ENCODE data around the gene MIA. TPM values are rescaled to one million over a fixed set of nuclear protein-coding genes. Genes with fewer than 3 reads are reported as not detected.

The MIA gene
- total RNA-seq, 4 donors from 2014 or later = 2.8 TPM; not detected in 3

GRCh38 chr19:40740747-40741146 lies 34.6 kb upstream of the MIA start:
- intact Hi-C loops (cut with DNase I; ENCODE audit: low total_unique reads) = no loop called here
- TF ChIP-seq, protein P1, sequence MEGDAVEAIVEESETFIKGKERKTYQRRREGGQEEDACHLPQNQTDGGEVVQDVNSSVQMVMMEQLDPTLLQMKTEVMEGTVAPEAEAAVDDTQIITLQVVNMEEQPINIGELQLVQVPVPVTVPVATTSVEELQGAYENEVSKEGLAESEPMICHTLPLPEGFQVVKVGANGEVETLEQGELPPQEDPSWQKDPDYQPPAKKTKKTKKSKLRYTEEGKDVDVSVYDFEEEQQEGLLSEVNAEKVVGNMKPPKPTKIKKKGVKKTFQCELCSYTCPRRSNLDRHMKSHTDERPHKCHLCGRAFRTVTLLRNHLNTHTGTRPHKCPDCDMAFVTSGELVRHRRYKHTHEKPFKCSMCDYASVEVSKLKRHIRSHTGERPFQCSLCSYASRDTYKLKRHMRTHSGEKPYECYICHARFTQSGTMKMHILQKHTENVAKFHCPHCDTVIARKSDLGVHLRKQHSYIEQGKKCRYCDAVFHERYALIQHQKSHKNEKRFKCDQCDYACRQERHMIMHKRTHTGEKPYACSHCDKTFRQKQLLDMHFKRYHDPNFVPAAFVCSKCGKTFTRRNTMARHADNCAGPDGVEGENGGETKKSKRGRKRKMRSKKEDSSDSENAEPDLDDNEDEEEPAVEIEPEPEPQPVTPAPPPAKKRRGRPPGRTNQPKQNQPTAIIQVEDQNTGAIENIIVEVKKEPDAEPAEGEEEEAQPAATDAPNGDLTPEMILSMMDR (IDR thresholded peaks at IDR 0.05) = no peak
- TF ChIP-seq POLR2A (IDR thresholded peaks at IDR 0.05) = no peak
- Histone ChIP-seq H3K4me3 (no peak overlapping the region), H3K27me3 (no peaks in the 10 kb centered on the region), H3K27ac (peak overlapping the region in 1 of 2 donors; percentile 57), H3K9me3 (no peaks in the 10 kb centered on the region), H3K4me1 (no peaks in the 10 kb centered on the region), H3K36me3 (no peaks in the 10 kb centered on the region)
- DNase-seq = no peak

DNA sequence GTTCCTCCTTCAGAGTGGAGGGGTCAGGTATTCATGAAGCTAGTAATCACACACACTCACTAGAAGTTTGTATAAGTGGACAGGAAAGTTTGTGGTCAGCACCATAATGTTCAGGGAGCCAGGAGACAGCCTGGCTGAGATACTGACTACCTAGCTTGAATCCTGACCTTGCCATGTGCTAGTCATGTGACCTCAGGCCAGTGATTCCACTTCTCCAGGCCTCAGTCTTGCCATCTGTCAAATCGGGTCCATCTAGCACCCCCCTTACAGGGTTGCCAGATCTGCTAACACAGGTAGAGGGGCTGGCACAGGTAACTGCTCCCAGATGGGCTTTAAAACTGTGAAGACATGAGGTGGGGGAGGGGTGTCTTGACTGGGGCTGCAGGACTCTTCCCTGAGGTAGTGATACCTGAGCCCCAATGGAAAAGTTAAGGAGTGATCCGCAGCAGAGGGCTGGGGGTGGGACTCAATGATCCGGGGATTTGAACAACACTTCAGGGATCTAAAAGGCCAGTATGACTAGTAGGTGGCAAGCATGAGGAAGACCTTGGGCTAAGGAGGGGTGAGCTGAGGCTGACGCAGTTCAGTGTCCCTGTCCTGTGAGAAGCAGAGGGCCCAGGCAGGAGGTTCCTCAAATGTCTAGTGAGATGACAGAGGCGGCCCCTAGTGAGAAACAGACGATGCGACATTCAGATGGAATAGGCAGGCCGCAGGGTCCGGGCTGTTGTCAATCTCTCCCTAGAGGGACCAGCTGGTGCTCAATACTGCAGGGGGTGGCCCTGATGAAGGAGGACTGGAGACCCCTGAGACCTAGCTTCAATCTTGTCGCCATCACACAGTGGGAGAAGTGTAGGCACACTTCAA lies 33.6 kb upstream of the MIA start:
- no peak for DNase-seq
- no peaks in the 10 kb centered on the region for H3K9me3 ChIP-seq
- no peaks in the 10 kb centered on the region for H3K27me3 ChIP-seq
- H3K4me3 ChIP-seq = no peak overlapping the region
- no peaks in the 10 kb centered on the region for H3K4me1 ChIP-seq
- no peak overlapping the region for H3K27ac ChIP-seq
- TF ChIP-seq POLR2A (IDR thresholded peaks at IDR 0.05) = no peak
- TF ChIP-seq, protein P1 (IDR thresholded peaks at IDR 0.05) = no peak
- H3K36me3 ChIP-seq = no peaks in the 10 kb centered on the region
- intact Hi-C loops (cut with DNase I; ENCODE audit: low total_unique reads) = no loop called here

DNA sequence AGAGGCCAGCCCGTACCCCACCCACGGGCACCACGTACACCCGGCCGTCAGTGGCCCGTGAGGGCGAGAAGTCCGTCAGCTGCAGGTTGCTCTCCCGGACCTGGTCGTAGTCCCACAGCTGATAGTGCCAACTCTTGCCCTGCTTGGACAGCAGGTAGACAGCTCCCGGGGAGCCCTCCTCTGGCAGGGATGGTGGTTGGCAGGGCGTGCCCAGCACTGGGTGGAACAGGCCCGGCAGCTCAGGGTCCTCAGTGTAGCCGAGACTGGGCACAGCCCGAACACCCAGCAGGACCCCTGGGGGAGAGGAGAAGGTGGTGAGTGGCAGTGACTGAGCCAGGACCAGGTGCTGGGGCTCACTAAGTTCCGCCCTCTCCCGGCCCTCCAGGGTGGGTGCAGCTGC lies 32.8 kb upstream of the MIA start:
- no peaks in the 10 kb centered on the region for H3K36me3 ChIP-seq

DNA sequence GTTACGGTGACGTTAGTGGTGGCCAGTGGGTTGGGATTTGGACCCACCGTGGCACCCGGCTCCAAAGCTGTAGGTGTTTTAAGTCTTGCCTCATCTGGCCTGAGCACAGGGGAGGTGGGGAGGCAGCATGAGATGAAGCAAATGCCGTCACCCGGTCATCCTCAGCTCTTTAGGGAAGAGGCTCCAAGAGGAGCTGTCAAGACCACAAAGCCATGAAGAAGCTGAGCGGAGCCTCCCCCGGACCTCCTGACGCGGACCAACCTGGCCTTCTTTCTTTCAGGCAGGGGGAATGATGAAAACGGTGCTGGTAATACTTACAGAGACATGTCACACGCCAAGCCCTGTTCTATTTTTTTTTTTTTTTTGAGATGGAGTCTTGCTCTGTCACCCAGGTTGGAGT lies 32.4 kb upstream of the MIA start:
- no peak overlapping the region for H3K27ac ChIP-seq
- no peak for DNase-seq
- no peaks in the 10 kb centered on the region for H3K36me3 ChIP-seq
- TF ChIP-seq POLR2A (IDR thresholded peaks at IDR 0.05) = no peak
- TF ChIP-seq, protein P1 (IDR thresholded peaks at IDR 0.05) = no peak
- no peaks in the 10 kb centered on the region for H3K4me1 ChIP-seq
- no peaks in the 10 kb centered on the region for H3K9me3 ChIP-seq
- intact Hi-C loops (cut with DNase I; ENCODE audit: low total_unique reads) = no loop called here
- no peaks in the 10 kb centered on the region for H3K27me3 ChIP-seq
- no peak overlapping the region for H3K4me3 ChIP-seq

More for the DNA sequence above, 32.8 kb upstream of the MIA start:
- intact Hi-C loops (cut with DNase I; ENCODE audit: low total_unique reads) = no loop called here
- no peak for TF ChIP-seq POLR2A (IDR thresholded peaks at IDR 0.05)
- TF ChIP-seq, protein P1 (IDR thresholded peaks at IDR 0.05) = no peak
- no peak for DNase-seq
- no peaks in the 10 kb centered on the region for H3K9me3 ChIP-seq
- no peaks in the 10 kb centered on the region for H3K4me1 ChIP-seq
- no peak overlapping the region for H3K27ac ChIP-seq
- no peaks in the 10 kb centered on the region for H3K27me3 ChIP-seq
- no peak overlapping the region for H3K4me3 ChIP-seq

- H3K4me3 ChIP-seq = no peak overlapping the region
- no peaks in the 10 kb centered on the region for H3K36me3 ChIP-seq
- TF ChIP-seq, protein P1 (IDR thresholded peaks at IDR 0.05) = no peak
- no peak for TF ChIP-seq POLR2A (IDR thresholded peaks at IDR 0.05)
- intact Hi-C loops (cut with DNase I; ENCODE audit: low total_unique reads) = no loop called here
- H3K4me1 ChIP-seq = no peaks in the 10 kb centered on the region
- H3K27ac ChIP-seq = no peak overlapping the region
- H3K27me3 ChIP-seq = no peaks in the 10 kb centered on the region
- no peaks in the 10 kb centered on the region for H3K9me3 ChIP-seq
- no peak for DNase-seq
Observed at GRCh38 chr19:40743926-40744325, 31.4 kb upstream of the MIA start.
